A549 (cell line): Measurements from ENCODE around the gene ZFYVE28. TPM values are rescaled to one million over a fixed set of nuclear protein-coding genes. Genes with fewer than 3 reads are reported as not detected.

Source experiments
- ATAC-seq, 2 experiments: fragments of 200-7000 bp in 1 of 2; fragments of >200 bp in 1 of 2; cut with Nextera tagmentation in 1 of 2; cut with Tn5 transposase in 1 of 2; 3 replicates each; pipeline versions ENCODE4 v1.8.0 to v1.9.1; 2018 to 2020; ENCODE audit warnings: mild to moderate bottlenecking in 1 of 2, moderate library complexity in 1 of 2
- CTCF ChIA-PET: fragments of 300-600 bp; sonication (Branson Sonifier 250); formaldehyde crosslinking; extraction: SDS; loops from one replicate; lab custom pipeline; 2021; ENCODE audit warnings: antibody characterized with exemption, inconsistent platforms; lab: Yijun Ruan, JAX
- POLR2A ChIA-PET: fragments of 350-600 bp; formaldehyde crosslinking; extraction: SDS; loops from one replicate; lab custom pipeline; 2021; ENCODE audit warnings: antibody characterized with exemption, inconsistent platforms; lab: Yijun Ruan, JAX
- DNase-seq, 2 experiments: peaks; one replicate each; pipeline versions ENCODE4 v3.0.0 to v3.0.0-alpha.2; 2011 to 2016; ENCODE audit warnings: low read depth in 1 of 2, low spot score in 1 of 2
- FAIRE-seq: peaks from 2 replicates; lab custom pipeline; 2011; peaks lifted over from hg19 to GRCh38; lab: Jason Lieb, UNC
- H3K27ac ChIP-seq, 2 experiments: fragments of >200 bp; sonication (Bioruptor Twin); formaldehyde crosslinking; 3 replicates each; pipeline ENCODE4 v1.5.1; 2016 to 2017
- H3K4me1 ChIP-seq: fragments of >200 bp; sonication (Bioruptor Twin); formaldehyde crosslinking; 3 replicates; pipeline ENCODE4 v1.6.1; 2016
- H3K4me2 ChIP-seq: fragments of >200 bp; sonication (Bioruptor Twin); formaldehyde crosslinking; 3 replicates; pipeline ENCODE4 v1.6.1; 2016
- H3K4me3 ChIP-seq: fragments of >200 bp; sonication (Bioruptor Twin); formaldehyde crosslinking; 3 replicates; pipeline ENCODE4 v1.5.1; 2016
- H3K9me3 ChIP-seq: fragments of >200 bp; sonication (Bioruptor Twin); formaldehyde crosslinking; 3 replicates; pipeline ENCODE4 v1.6.1; 2016
- BHLHE40 ChIP-seq: IDR thresholded peaks from 2 replicates; pipeline ENCODE4 v1.6.1; 2012; ENCODE audit warnings: low read depth, low read length, inconsistent platforms
- CBX2 ChIP-seq: fragments of 200-600 bp; sonication (generic); IDR thresholded peaks from 2 replicates; pipeline ENCODE4 v1.6.1; 2016; ENCODE audit warnings: low read depth, mild to moderate bottlenecking, borderline replicate concordance
- CBX8 ChIP-seq: fragments of 200-600 bp; sonication (generic); IDR thresholded peaks from 2 replicates; pipeline ENCODE4 v1.6.1; 2016
- CEBPB ChIP-seq, 2 experiments: fragments of >200 bp in 1 of 2; sonication (Bioruptor Twin) in 1 of 2; formaldehyde crosslinking in 1 of 2; IDR thresholded peaks; 2 replicates each; pipeline ENCODE4 v1.6.1; 2012 to 2016
- CHD2 ChIP-seq: fragments of 150-350 bp; IDR thresholded peaks from 2 replicates; pipeline ENCODE4 v1.6.1; 2014; ENCODE audit warnings: low read length; ENCODE audit not compliant: partially characterized antibody
- CHD4 ChIP-seq: fragments of 200-600 bp; sonication (generic); IDR thresholded peaks from 2 replicates; pipeline ENCODE4 v1.6.1; 2016; ENCODE audit warnings: antibody characterized with exemption, mild to moderate bottlenecking, borderline replicate concordance
- CTCF ChIP-seq: fragments of >200 bp; sonication (Bioruptor Twin); formaldehyde crosslinking; IDR thresholded peaks from 3 replicates; pipeline ENCODE4 v1.5.1; 2016
- EP300 ChIP-seq, 2 experiments: fragments of >200 bp; sonication (Bioruptor Twin); formaldehyde crosslinking; IDR thresholded peaks; 2 replicates in 1 of 2; 3 replicates in 1 of 2; pipeline ENCODE4 v1.6.1; 2016 to 2017
- HEYL ChIP-seq: fragments of 250-450 bp; sonication (Bioruptor Pico); IDR thresholded peaks from 2 replicates; pipeline ENCODE4 v1.8.0; 2021; ENCODE audit warnings: mild to moderate bottlenecking, moderate library complexity
- HOXA7 ChIP-seq: fragments of 250-450 bp; sonication (Bioruptor Pico); IDR thresholded peaks from 2 replicates; pipeline ENCODE4 v1.5.0; 2020; ENCODE audit warnings: mild to moderate bottlenecking, moderate library complexity
- JUN ChIP-seq, 2 experiments: fragments of >200 bp; sonication (Bioruptor Twin); formaldehyde crosslinking; IDR thresholded peaks; 2 replicates in 1 of 2; 3 replicates in 1 of 2; pipeline ENCODE4 v1.6.1; 2016 to 2017
- MAFK ChIP-seq: fragments of 450-650 bp; IDR thresholded peaks from 2 replicates; pipeline ENCODE4 v1.6.1; 2014; ENCODE audit not compliant: partially characterized antibody
- POLR2A ChIP-seq: IDR thresholded peaks from 2 replicates; pipeline ENCODE4 v1.6.1; 2012; ENCODE audit warnings: mild to moderate bottlenecking, low read length
- RAD21 ChIP-seq, 2 experiments: fragments of >200 bp in 1 of 2; sonication (Bioruptor Twin) in 1 of 2; formaldehyde crosslinking in 1 of 2; IDR thresholded peaks in 1 of 2; conservative IDR thresholded peaks in 1 of 2; 2 replicates in 1 of 2; 3 replicates in 1 of 2; pipeline ENCODE4 v1.6.1; 2012 to 2018; ENCODE audit warnings: inconsistent platforms in 1 of 2
- TP53 ChIP-seq: fragments of 250-450 bp; sonication (Bioruptor Pico); IDR thresholded peaks from 2 replicates; pipeline ENCODE4 v1.5.0; 2021; ENCODE audit warnings: mild to moderate bottlenecking, moderate library complexity
- ZC3H11A ChIP-seq: fragments of 450-650 bp; IDR thresholded peaks from 2 replicates; pipeline ENCODE4 v1.6.1; 2014; ENCODE audit warnings: antibody characterized with exemption, mild to moderate bottlenecking
- ZSCAN20 ChIP-seq: fragments of 250-450 bp; sonication (Bioruptor Pico); IDR thresholded peaks from 2 replicates; pipeline ENCODE4 v1.8.0; 2022; ENCODE audit warnings: mild to moderate bottlenecking, moderate library complexity
- WGBS: methylation state at CpG from one replicate; pipeline ENCODE4 v1.1.6; 2017; ENCODE audit errors: missing lambda C conversion rate; 5-methylcytosine and 5-hydroxymethylcytosine counted together
- polyA plus RNA-seq, 4 experiments: library from polyadenylated mRNA; depleted of rRNA in 3 of 4; stranded (reverse); fragments of >200 nt; fragmentation: RNase III in 1 of 4; extraction: RNeasy Plus Mini Kit Qiagen cat#74134 plus additional on column Dnase treatment in 1 of 4; gene quantifications; 2 replicates in 3 of 4; 3 replicates in 1 of 4; pipeline ENCODE4 v1.2.3, GENCODE V29; 2011 to 2017
- TF ChIP-seq, protein P1 (sequence below): fragments of 250-450 bp; sonication (Bioruptor Pico); IDR thresholded peaks from 2 replicates; pipeline ENCODE4 v1.5.0; 2021; ENCODE audit warnings: mild to moderate bottlenecking, moderate library complexity, borderline replicate concordance
- TF ChIP-seq, protein P2 (sequence below): fragments of 450-650 bp; IDR thresholded peaks from 2 replicates; pipeline ENCODE4 v1.6.1; 2014; ENCODE audit warnings: antibody characterized with exemption

The ZFYVE28 gene
- polyA plus RNA-seq, 2 of the 4 experiments (the other 2 are of a cell fraction): 2.1 to 2.3 TPM

GRCh38 chr4:2426069-2426397 is 7.6 kb upstream of the ZFYVE28 start:
- FAIRE-seq (no peak), ATAC-seq (no peak), DNase-seq (no peak)
- no peak overlapping the region for H3K4me2 ChIP-seq
- 77% methylated on average over 3 of the region's 8 CpGs for WGBS
- POLR2A ChIA-PET: no interaction called here
- CTCF ChIA-PET: interaction anchor here (3.0 kb wide), 1 partner anchor 13 kb away, joined by 13 read pairs; no protein-coding TSS in a partner anchor
- peaks cover 8% of the 10 kb centered on the region for H3K4me1 ChIP-seq
- H3K4me3 ChIP-seq: no peak overlapping the region
- no peaks in the 10 kb centered on the region for H3K9me3 ChIP-seq
- no peak overlapping the region for H3K27ac ChIP-seq
- TF ChIP-seq MAFK (no peak), CTCF (no peak), EP300 (IDR thresholded peaks at IDR 0.05) (no peak), RAD21 (conservative IDR thresholded peaks at IDR 0.05 in 1 of 2, IDR thresholded peaks at IDR 0.05 in 1 of 2) (no peak), JUN (IDR thresholded peaks at IDR 0.05) (no peak), CHD4 (no peak), POLR2A (no peak), ZSCAN20 (CRISPR knock-in tag) (no peak), CBX2 (no peak), CEBPB (IDR thresholded peaks at IDR 0.05) (no peak), HEYL (CRISPR knock-in tag) (no peak), BHLHE40 (no peak), ZC3H11A (no peak), TP53 (CRISPR knock-in tag) (no peak), CBX8 (no peak)
- TF ChIP-seq, protein P1, sequence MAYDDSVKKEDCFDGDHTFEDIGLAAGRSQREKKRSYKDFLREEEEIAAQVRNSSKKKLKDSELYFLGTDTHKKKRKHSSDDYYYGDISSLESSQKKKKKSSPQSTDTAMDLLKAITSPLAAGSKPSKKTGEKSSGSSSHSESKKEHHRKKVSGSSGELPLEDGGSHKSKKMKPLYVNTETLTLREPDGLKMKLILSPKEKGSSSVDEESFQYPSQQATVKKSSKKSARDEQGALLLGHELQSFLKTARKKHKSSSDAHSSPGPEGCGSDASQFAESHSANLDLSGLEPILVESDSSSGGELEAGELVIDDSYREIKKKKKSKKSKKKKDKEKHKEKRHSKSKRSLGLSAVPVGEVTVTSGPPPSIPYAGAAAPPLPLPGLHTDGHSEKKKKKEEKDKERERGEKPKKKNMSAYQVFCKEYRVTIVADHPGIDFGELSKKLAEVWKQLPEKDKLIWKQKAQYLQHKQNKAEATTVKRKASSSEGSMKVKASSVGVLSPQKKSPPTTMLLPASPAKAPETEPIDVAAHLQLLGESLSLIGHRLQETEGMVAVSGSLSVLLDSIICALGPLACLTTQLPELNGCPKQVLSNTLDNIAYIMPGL (CRISPR knock-in tag): no peak
- TF ChIP-seq, protein P2, sequence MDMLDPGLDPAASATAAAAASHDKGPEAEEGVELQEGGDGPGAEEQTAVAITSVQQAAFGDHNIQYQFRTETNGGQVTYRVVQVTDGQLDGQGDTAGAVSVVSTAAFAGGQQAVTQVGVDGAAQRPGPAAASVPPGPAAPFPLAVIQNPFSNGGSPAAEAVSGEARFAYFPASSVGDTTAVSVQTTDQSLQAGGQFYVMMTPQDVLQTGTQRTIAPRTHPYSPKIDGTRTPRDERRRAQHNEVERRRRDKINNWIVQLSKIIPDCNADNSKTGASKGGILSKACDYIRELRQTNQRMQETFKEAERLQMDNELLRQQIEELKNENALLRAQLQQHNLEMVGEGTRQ: no peak

DNA sequence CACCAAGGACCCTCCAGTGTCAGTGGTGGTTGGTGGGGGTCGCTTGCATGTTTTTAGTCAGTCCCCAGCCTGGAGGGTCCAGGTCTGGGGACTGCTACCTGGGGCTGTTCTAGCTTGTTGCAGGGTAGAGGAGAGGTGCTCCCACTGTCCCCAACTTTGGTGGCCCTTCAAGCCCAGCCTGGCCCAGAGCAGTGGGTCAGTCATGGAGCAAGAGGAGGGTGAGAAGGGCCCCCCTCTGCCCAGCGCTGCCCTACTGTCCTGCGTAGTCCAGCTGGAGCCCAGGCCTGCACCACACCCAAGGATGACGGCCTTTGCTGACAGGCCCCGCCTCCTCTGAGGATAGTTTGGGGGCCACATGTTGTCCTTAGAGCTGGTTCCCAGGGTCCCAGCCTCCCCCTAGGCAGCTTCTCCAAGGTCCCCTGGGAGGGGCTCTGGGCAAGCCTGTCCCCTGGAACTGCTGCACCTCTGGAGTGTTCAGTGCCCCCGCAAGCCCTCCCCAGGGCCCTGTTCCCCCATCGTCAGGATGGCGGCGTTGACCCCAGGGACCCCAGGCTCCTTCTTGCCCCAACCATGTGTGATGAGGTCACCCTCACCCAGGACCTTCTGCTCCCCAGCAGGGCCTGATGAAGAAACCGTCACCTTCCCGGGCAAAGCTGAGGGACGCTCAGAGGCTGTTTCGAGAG is 7.1 kb upstream of the ZFYVE28 start:
- Histone ChIP-seq H3K27ac (no peak overlapping the region), H3K9me3 (no peaks in the 10 kb centered on the region), H3K4me2 (no peak overlapping the region), H3K4me1 (peaks cover 4% of the 10 kb centered on the region), H3K4me3 (no peak overlapping the region)
- ChIA-PET CTCF (interaction anchor here (1.1 to 3.0 kb wide), 2 partner anchors 12 to 13 kb away, joined by 5 to 13 read pairs; no protein-coding TSS in a partner anchor), POLR2A (no interaction called here)
- DNase-seq (no peak), ATAC-seq (no peak), FAIRE-seq (no peak)
- TF ChIP-seq, protein P2: no peak
- TF ChIP-seq HOXA7 (CRISPR knock-in tag) (no peak), CTCF (no peak), CHD2 (no peak), CBX2 (no peak)
- WGBS: 88% methylated on average over 7 of the region's 13 CpGs
